GM19372 (cell line): ENCODE results near the gene SNX9.
"Not testable (repeated sequence)": the region's sequence is repeated elsewhere in the genome, so short reads cannot be mapped to it uniquely, and the experiment has no call there.

Source experiments
- ATAC-seq: cut with Tn5 transposase; IDR thresholded peaks from one replicate; pipeline ENCODE4 v1.9.1; 2021; ENCODE audit warnings: mild to moderate bottlenecking, low read depth, moderate library complexity; ENCODE audit not compliant: unreplicated experiment

The SNX9 gene

GRCh38 chr6:157944983-157945931, 122.2 kb downstream of the SNX9 start:
- no peak for ATAC-seq

GRCh38 chr6:157946053-157946617, 123.1 kb downstream of the SNX9 start:
- ATAC-seq, result no peak

GRCh38 chr6:157946865-157947532, 124.0 kb downstream of the SNX9 start:
- ATAC-seq, result no peak

GRCh38 chr6:157950899-157951298, 127.9 kb downstream of the SNX9 start:
- not testable (repeated sequence) for ATAC-seq

- ATAC-seq, result no peak
These were observed 128.8 kb downstream of the SNX9 start for GRCh38 chr6:157951828-157952227.

GRCh38 chr6:157952861-157953351, 129.9 kb downstream of the SNX9 start:
- ATAC-seq, result no peak

- no peak for ATAC-seq
These were observed 130.6 kb downstream of the SNX9 start for GRCh38 chr6:157953580-157954091.

GRCh38 chr6:157954150-157955117, 131.4 kb downstream of the SNX9 start:
- no peak for ATAC-seq

- no peak for ATAC-seq
These were observed 132.6 kb downstream of the SNX9 start for GRCh38 chr6:157955675-157956074.

- ATAC-seq, result no peak
These were observed 133.2 kb downstream of the SNX9 start for GRCh38 chr6:157956171-157956730.

GRCh38 chr6:157959451-157960227, 136.6 kb downstream of the SNX9 start:
- ATAC-seq, result no peak

GRCh38 chr6:157961153-157961831, 138.2 kb downstream of the SNX9 start:
- no peak for ATAC-seq

GRCh38 chr6:157961832-157962575, 139.0 kb downstream of the SNX9 start:
- no peak for ATAC-seq

- ATAC-seq, result no peak
These were observed 139.7 kb downstream of the SNX9 start for GRCh38 chr6:157962601-157963302.

GRCh38 chr6:157964100-157964499, 141.1 kb downstream of the SNX9 start:
- ATAC-seq, result no peak

- ATAC-seq, result no peak
These were observed 142.3 kb downstream of the SNX9 start for GRCh38 chr6:157965387-157965786.

- ATAC-seq, result no peak
These were observed 143.5 kb downstream of the SNX9 start for GRCh38 chr6:157966589-157966977.
